ENCODE results near the gene PAWR.

Gene PAWR

DNA sequence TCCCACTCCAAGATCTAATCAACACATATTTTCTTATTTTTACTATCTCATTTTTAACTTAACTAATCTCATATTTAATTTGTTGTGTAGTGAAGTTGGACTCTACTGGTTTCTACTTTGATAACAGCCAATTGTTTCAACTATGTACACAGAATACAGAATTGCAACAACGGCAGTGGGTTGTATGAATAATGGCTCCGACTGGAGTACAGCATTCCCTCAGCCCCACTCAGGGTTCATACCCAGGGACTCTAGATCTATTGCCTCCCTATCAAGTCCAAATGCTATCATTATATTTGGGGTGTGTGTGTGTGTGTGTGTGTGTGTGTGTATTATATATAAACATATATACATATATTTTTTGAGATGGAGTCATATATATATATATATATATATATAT is 52.3 kb downstream of the PAWR start:
- TF ChIP-seq CEBPB (IDR thresholded peaks at IDR 0.05) (no peak), CREB1 (IDR thresholded peaks at IDR 0.05; ENCODE audit: low read depth) (no peak), YY1 (IDR thresholded peaks at IDR 0.05; ENCODE audit: low read depth) (no peak), EGR1 (IDR thresholded peaks at IDR 0.05) (no peak), RAD21 (IDR thresholded peaks at IDR 0.05; ENCODE audit: low read depth) (no peak), EP300 (IDR thresholded peaks at IDR 0.05; ENCODE audit: borderline replicate concordance) (no peak), TCF12 (IDR thresholded peaks at IDR 0.05; ENCODE audit: low read depth) (no peak), ZBTB7A (IDR thresholded peaks at IDR 0.05; ENCODE audit: low read depth) (no peak), TEAD4 (IDR thresholded peaks at IDR 0.05) (no peak)
- TF ChIP-seq, protein P1, sequence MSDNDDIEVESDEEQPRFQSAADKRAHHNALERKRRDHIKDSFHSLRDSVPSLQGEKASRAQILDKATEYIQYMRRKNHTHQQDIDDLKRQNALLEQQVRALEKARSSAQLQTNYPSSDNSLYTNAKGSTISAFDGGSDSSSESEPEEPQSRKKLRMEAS (IDR thresholded peaks at IDR 0.05) = no peak
- TF ChIP-seq, protein P2, sequence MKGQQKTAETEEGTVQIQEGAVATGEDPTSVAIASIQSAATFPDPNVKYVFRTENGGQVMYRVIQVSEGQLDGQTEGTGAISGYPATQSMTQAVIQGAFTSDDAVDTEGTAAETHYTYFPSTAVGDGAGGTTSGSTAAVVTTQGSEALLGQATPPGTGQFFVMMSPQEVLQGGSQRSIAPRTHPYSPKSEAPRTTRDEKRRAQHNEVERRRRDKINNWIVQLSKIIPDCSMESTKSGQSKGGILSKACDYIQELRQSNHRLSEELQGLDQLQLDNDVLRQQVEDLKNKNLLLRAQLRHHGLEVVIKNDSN (IDR thresholded peaks at IDR 0.05) = no peak

DNA sequence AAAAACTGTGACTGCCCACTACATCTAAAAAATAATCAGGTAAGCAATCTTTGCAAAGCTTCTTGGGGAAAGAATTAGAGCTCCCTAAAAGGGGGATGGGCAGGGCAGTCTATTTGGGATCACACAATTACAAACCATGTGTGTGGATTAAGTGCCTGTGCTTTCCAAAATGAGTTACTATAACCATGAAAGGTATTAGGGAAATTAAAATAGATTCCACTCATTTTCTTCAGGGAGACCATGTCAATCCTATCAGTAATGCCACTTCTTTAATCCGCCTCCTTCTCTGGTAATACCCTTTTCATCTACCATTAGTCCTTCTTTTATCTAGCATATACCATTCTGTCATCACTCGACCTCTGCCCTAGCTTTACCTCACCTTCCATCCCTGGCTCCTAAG is 53.7 kb downstream of the PAWR start:
- TF ChIP-seq TEAD4 (IDR thresholded peaks at IDR 0.05) = no peak
- no peak for TF ChIP-seq TAF1 (IDR thresholded peaks at IDR 0.05; ENCODE audit: low read depth)
- TF ChIP-seq, protein P2 (IDR thresholded peaks at IDR 0.05) = no peak
- TF ChIP-seq NFIC (IDR thresholded peaks at IDR 0.05) = no peak

DNA sequence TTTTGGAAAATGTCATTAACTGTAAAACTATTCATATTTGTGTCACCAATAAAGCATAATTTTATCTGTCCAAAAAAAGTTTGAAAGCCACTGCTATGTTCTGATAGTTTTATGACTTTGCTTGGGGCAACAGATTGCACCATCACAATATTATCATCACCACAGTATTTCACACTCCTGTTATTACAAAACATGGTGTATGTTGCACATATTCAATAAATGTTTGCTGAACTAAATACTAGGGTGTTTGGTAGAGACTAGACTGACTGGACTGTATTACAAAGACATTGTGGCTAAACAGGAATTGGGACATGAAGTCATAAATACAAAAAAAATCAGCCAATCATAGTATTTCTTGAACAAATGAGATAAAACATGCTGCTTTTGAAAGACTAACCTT is 55.1 kb downstream of the PAWR start:
- TF ChIP-seq ZBTB7A (IDR thresholded peaks at IDR 0.05; ENCODE audit: low read depth) (no peak), TAF1 (IDR thresholded peaks at IDR 0.05; ENCODE audit: low read depth) (no peak), TEAD4 (IDR thresholded peaks at IDR 0.05) (no peak), EGR1 (IDR thresholded peaks at IDR 0.05) (no peak), NFIC (IDR thresholded peaks at IDR 0.05) (no peak), YY1 (IDR thresholded peaks at IDR 0.05; ENCODE audit: low read depth) (no peak), FOXM1 (IDR thresholded peaks at IDR 0.05; ENCODE audit: borderline replicate concordance, low read depth) (no peak), CREB1 (IDR thresholded peaks at IDR 0.05; ENCODE audit: low read depth) (no peak), CEBPB (IDR thresholded peaks at IDR 0.05) (no peak), EP300 (IDR thresholded peaks at IDR 0.05; ENCODE audit: borderline replicate concordance) (no peak)
- TF ChIP-seq, protein P2 (IDR thresholded peaks at IDR 0.05) = no peak
- TF ChIP-seq, protein P3, sequence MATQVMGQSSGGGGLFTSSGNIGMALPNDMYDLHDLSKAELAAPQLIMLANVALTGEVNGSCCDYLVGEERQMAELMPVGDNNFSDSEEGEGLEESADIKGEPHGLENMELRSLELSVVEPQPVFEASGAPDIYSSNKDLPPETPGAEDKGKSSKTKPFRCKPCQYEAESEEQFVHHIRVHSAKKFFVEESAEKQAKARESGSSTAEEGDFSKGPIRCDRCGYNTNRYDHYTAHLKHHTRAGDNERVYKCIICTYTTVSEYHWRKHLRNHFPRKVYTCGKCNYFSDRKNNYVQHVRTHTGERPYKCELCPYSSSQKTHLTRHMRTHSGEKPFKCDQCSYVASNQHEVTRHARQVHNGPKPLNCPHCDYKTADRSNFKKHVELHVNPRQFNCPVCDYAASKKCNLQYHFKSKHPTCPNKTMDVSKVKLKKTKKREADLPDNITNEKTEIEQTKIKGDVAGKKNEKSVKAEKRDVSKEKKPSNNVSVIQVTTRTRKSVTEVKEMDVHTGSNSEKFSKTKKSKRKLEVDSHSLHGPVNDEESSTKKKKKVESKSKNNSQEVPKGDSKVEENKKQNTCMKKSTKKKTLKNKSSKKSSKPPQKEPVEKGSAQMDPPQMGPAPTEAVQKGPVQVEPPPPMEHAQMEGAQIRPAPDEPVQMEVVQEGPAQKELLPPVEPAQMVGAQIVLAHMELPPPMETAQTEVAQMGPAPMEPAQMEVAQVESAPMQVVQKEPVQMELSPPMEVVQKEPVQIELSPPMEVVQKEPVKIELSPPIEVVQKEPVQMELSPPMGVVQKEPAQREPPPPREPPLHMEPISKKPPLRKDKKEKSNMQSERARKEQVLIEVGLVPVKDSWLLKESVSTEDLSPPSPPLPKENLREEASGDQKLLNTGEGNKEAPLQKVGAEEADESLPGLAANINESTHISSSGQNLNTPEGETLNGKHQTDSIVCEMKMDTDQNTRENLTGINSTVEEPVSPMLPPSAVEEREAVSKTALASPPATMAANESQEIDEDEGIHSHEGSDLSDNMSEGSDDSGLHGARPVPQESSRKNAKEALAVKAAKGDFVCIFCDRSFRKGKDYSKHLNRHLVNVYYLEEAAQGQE (IDR thresholded peaks at IDR 0.05; ENCODE audit: low read depth) = no peak
- TF ChIP-seq, protein P1 (IDR thresholded peaks at IDR 0.05) = no peak

DNA sequence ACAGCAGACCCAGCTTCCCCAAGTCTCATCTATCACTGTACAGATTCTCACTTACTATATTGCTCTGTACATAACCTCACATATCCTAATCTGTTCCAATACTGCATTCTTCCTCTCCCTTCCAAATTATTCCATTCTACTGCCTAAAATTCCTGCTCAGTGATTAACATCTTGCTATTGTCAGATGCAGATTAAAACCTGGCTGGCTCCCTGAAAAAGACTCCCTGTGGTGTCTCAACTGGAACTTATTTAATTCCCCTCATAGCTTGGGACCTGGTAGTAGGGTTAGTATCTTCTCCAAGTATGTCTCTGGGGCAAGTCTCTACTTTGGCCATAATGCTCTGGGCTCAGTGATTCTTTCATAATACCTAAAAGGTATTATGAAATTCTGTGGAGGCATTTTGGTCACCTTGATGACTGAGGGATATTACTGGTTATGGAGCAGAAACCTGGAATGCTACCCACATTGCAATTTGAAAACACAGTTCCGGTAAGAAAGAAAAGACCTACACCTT is 55.8 kb downstream of the PAWR start:
- no peak for TF ChIP-seq TAF1 (IDR thresholded peaks at IDR 0.05; ENCODE audit: low read depth)
- TF ChIP-seq CREB1 (IDR thresholded peaks at IDR 0.05; ENCODE audit: low read depth) = no peak
- TF ChIP-seq TEAD4 (IDR thresholded peaks at IDR 0.05) = peak; percentile 49; the same call in 1 of the 2 replicates
- no peak; the same call in 1 of the 2 replicates for TF ChIP-seq EP300 (IDR thresholded peaks at IDR 0.05; ENCODE audit: borderline replicate concordance)
- TF ChIP-seq CEBPB (IDR thresholded peaks at IDR 0.05) = peak; percentile 84
- TF ChIP-seq, protein P1 (IDR thresholded peaks at IDR 0.05) = no peak
- peak; percentile 63; the same call in 1 of the 2 replicates for TF ChIP-seq NFIC (IDR thresholded peaks at IDR 0.05)
- TF ChIP-seq, protein P2 (IDR thresholded peaks at IDR 0.05) = no peak
- 0 out of 2 replicates have a peak, but pooled peaks have one; percentile 15 for TF ChIP-seq FOXM1 (IDR thresholded peaks at IDR 0.05; ENCODE audit: borderline replicate concordance, low read depth)
- TF ChIP-seq RAD21 (IDR thresholded peaks at IDR 0.05; ENCODE audit: low read depth) = no peak
- TF ChIP-seq, protein P3 (IDR thresholded peaks at IDR 0.05; ENCODE audit: low read depth) = no peak
- no peak; the same call in 1 of the 2 replicates for TF ChIP-seq TCF12 (IDR thresholded peaks at IDR 0.05; ENCODE audit: low read depth)
- no peak for TF ChIP-seq YY1 (IDR thresholded peaks at IDR 0.05; ENCODE audit: low read depth)
- TF ChIP-seq ZBTB7A (IDR thresholded peaks at IDR 0.05; ENCODE audit: low read depth) = no peak
- TF ChIP-seq EGR1 (IDR thresholded peaks at IDR 0.05) = no peak

DNA sequence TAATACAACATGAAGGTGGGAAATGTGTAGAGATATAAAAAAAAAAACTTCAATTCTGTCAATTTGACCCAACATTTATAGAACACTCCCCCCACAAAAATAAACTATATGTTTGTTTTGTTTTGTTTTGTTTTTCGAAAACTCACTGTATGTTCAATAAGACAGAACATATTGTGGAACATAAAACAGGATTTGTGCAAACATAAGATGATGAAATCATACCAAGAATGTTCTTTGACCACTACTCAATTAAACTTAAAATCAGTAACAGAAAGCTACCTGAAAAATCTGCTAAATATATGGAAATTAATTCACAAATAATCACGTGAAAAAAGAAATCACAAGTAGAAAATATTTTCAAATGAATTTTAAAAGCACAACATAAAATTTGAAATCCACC is 61.2 kb downstream of the PAWR start:
- TF ChIP-seq YY1 (IDR thresholded peaks at IDR 0.05; ENCODE audit: low read depth) = no peak
- no peak for TF ChIP-seq CEBPB (IDR thresholded peaks at IDR 0.05)
- no peak for TF ChIP-seq EGR1 (IDR thresholded peaks at IDR 0.05)
- TF ChIP-seq, protein P3 (IDR thresholded peaks at IDR 0.05; ENCODE audit: low read depth) = no peak
- TF ChIP-seq ZBTB7A (IDR thresholded peaks at IDR 0.05; ENCODE audit: low read depth) = no peak
- TF ChIP-seq NFIC (IDR thresholded peaks at IDR 0.05) = no peak
- no peak for TF ChIP-seq CREB1 (IDR thresholded peaks at IDR 0.05; ENCODE audit: low read depth)
- no peak for TF ChIP-seq TAF1 (IDR thresholded peaks at IDR 0.05; ENCODE audit: low read depth)
- no peak for TF ChIP-seq TEAD4 (IDR thresholded peaks at IDR 0.05)
- TF ChIP-seq, protein P1 (IDR thresholded peaks at IDR 0.05) = no peak
- TF ChIP-seq RAD21 (IDR thresholded peaks at IDR 0.05; ENCODE audit: low read depth) = no peak
- TF ChIP-seq FOXM1 (IDR thresholded peaks at IDR 0.05; ENCODE audit: borderline replicate concordance, low read depth) = no peak
